GM19467 (cell line): Measurements from ENCODE around the gene ACSF3.
"Not testable (repeated sequence)": the region's sequence is repeated elsewhere in the genome, so short reads cannot be mapped to it uniquely, and the experiment has no call there.

ENCODE experiments used
- ATAC-seq: cut with Tn5 transposase; IDR thresholded peaks from one replicate; pipeline ENCODE4 v1.9.1; 2021; ENCODE audit warnings: mild to moderate bottlenecking, moderate library complexity; ENCODE audit not compliant: unreplicated experiment

The ACSF3 gene

DNA sequence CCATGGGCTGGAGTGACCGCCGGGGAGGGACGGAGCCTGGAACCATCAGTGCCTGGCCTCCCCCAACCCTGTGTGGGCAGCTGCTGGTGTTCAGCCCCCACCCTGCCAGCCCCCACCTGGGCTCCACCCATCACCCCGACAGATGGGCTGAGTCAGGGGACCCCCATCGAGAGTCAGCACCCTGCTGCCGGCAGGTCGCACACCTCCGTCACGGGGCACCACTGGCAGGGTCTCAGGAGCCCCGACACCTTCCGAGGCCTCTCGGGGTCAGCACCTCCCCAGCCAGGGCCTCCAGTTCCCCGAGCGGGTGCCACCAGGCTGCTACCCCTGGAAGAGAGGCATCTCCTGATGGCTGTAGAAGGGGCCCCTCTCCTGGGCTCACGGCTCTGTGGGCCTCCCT, 38.3 kb upstream of the ACSF3 start:
- no peak for ATAC-seq

DNA sequence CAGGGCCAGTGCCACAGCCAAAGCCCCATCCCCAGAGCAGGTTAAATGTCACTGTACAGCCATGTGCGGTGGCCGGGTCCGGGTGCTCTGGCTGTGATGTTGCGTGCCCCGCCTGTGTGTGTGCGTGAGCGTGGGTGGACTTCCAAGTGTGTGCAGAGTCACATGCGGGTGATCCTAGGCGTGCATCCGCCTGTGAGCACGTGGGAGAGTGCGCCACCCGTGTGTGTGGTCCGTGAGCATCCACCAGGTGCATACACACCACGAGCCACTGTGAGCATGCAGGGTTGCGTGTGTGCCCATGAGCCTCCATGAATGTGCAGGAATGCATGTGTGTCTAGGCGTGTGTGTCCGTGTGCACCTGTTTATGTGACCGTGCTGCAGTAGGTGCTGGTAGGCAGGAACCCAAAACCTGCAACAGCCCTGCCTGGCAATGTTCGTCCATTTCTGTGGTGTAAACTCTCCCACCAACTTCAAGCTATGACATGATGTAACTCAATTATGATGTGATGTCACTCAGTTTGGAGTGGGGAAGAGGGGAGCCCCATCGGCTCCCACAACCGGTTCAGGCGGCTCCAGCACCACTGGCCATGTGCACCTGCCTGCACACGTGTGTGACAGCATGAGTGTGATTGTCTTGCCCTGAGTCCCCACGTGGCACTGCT, 37.6 kb upstream of the ACSF3 start:
- no peak for ATAC-seq

DNA sequence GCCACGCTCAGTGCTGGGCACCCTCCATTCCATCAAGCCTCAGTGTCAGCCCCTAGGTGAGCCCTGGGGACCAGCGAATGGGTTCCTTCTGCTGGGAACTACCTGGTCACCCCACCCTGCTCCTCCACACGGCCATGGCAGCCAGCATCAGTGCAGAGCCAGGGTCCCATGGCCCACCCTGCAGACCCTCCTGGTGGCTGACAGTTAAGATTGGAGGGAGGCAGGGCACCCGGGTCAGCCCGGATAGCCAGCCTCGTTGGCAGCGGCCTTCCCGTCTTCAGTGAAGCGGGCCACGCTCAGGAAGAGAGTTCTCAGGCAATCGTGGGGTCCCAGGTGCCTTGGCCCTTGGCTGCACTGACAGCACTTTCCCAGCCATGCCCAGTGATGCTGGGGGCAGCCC, 37.1 kb upstream of the ACSF3 start:
- ATAC-seq, result no peak

DNA sequence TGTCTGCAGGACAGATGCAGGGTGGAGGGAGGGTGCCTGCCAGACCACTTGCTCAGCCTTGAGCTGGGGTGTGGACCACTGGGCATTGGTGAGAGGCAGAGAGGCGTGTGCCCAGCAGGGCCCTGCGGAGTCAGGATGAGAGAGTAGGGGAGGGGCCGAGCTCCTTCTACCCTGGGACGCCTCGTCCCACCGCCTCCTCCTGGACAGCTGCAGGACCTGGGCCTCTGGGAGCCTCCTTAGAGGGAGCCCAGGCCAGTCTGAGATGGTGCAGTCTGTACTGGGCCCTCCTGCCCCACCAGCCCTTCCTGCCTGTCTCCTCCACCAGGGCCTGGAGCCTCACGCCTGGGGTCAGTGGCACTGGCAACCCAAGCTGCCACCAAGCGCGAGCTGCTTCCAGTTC, 35.9 kb upstream of the ACSF3 start:
- ATAC-seq, result no peak

DNA sequence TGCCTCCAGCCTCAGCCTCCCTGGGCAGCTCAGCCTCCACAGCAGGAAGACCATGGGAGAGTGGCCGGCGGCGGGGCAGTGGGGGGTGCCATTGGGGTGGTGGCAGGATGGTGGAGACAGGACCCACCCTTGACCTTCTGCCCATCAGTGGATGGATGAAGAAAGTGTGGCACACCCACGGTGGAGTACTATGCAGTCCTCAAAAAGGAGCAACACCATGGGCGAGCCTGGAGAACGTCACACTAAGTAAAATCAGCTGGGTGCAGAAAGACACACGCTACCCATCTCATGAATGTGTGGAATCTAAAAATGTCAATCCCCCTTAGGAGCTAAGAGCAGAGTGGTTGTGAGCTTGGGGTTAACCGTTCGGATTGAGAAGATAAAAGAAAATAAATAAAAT, 34.8 kb upstream of the ACSF3 start:
- ATAC-seq, result no peak

DNA sequence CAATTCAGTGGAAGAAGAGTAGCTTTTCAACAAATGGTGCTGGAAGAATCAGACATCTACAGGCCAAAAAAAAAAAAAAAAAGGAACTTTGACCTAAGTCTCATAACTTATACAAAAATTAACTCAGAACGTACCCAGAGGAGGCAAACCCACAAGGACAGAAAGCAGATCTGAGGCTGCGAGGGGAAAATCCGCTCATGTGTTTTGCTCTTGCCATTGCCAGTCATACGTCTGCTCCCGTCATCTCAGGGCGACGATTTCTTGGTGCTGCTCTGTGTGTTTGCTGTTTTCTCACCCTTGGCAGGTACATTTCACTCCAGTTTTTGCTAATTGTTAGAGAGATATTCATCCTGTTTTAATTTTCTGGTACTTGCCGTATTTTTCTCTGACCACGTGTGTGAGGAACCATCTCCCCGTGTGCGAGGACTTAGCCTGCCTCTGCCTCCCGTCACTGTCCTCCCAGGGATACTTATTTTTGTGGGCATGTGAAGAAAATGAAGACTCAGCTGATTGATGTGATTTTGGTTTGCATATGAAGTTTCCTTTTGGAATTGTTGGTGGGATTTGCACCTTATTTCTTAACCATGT, 33.4 kb upstream of the ACSF3 start:
- ATAC-seq, result no peak

DNA sequence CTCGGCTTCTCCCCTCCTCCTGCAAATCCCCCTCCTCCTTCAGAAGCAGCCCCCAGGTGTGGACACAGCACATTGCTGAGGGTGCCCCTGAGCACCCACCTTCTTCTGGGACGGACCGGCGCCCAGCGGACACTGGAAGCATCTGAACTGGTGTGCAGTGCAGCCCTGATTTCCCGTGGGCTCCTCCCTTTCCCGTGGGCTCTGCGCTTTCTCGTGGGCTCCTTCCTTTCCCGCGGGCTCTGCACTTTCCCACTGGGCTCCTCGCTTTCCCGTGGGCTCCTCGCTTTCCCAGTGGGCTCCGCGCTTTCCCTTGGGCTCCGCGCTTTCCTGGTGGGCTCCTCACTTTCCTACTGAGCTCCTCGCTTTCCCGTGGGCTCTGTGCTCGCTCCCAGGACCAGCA, 32.6 kb upstream of the ACSF3 start:
- no peak for ATAC-seq

DNA sequence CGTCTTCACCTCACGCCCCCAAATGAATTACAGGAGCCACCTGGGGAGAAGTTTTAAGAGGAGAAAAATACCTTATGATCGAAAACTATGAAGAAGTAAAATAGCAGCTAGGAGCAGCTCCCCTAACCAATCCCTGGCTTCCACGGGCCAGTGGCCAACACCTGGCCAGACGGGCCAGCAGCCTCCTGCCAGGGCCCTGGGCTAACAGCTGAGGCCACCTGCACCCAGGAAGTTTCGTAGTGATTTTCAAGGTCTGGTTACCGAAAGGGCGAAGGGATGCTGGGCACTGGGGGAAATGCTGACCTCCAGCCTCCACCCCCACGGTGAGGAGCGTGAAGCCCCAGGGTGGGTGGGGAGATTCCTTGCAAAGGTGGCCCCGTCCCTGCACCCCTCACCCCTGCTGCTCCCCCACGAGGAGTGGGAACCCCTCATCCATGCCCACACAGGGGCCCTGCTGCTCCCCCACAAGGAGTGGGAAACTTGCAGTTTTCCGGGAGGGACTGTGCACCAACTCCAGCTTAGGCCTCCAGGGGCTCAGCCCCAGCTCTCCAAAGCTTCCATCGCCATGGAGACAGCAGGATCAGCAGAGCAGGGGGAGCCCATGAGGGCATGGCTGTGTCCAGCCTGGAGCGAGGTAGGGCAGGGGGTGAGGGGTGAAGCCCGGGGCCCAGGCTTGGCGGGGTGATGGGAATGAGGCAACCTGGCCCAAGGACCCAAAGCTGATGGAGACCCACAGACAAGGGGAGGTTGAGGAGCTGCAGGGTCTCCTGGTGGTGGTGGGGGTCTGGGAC, 31.9 kb upstream of the ACSF3 start:
- ATAC-seq, result no peak

DNA sequence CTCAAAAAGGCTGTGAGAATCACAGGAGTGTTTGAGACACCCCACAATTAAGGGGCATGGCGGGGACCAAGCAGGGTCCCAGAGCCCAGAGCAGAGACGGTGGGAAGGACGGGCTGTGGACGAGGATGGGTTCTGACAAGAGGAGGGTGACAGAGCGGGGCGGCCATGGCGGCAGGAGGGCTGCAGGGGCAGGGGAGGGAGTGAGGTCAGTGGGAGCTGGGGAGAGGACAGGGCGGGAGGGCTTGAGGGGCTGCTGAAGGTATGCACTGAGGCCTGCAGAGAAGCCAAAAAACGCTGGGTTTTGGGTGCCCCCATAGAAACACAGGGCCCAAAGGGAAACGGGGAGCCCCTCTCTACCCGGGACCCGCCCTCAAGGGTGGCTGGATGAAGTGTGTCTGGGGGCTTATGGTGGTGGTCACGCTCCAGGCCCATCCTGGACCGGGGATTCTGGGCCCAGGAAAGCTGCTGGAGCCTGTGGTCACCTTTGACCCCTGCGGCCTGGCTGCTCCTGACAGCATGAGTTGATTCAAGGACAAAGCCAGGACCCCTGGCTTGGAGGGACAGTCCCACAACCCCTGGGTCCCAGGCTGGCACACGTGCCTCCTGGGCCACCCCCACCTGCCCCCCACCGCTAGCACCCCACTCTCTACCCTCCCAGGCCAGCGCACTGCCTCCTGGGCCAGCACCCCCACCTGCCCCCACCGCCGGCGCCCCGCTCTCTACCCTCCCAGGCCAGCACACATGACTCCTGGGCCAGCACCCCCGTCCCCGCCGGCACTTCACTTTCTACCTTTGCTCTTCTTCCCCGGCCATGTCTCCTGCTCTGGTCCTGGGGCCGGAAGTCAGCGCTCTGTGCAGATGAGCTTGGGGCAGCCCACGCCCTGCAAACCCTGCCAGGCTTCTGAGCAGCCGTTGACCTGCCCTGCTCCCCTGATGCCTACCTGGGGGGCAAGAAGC, 31.0 kb upstream of the ACSF3 start:
- no peak for ATAC-seq

DNA sequence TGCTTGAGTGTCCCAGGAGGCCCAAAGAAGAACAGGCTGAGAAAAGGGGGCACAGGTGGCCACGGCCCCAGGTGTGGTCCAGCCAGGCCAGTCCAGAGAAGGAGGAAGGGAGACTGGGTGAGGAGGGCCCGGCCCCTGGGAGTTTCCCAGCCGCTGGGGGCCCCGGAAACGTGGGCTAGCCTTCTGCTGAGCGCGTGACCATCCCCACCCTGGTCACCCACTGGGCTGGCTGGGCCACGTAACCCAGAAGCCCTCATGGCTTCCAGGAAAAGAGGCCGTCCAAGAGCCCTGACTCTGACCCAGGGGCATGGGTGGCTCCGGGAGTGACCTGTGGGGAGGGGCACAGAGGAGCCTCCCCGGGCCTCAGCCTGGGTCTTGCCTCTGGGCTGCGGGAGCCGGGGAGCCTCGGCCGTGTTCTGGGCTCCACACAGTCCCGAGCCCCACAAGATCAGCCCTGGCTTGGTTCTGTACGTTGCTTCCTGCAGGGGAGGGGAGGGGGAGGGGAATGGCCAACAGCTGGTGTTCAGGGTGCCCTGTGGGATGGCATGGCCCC, 29.8 kb upstream of the ACSF3 start:
- ATAC-seq, result no peak

DNA sequence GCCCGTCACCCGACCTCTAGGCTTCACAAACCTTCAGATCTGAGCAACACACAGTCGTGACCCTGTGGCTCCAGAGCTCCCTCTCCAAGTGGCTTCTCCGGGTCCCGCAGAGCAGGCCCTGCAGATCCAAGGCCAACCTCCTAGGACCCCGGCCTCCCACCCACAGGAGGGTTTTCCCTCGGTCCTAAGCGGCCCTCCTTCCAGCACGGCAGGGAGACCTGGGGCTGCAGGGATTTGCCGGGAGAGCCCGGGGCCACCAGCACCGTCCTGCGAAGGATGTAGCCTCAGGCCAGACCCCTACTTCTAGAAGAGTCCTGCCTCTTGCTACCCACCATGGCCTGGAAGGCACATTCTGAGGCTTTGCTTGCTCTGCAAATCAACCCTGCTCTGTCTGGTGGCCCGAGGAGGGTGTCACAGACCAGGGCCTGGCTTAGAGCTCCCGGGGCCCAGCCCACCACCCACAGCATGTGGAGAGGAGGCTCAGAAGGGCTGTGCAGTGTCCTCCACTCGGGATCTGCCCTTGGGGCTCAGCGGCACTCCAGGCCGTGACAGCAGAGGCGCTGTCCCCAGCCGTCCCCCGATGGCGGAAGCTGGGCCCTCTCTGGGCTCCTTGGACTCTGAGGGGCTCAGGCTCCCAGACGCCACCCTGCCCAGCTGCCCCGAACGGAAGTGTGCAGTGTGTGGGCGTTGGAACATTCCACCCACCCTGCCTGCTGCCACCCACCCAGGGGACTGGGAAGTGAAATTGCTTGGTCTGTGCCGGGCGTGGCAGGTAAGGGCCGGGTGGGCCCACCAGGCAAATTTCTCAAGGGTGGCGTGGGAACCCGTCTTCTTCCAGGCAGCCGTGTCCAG, 28.8 kb upstream of the ACSF3 start:
- no peak for ATAC-seq

DNA sequence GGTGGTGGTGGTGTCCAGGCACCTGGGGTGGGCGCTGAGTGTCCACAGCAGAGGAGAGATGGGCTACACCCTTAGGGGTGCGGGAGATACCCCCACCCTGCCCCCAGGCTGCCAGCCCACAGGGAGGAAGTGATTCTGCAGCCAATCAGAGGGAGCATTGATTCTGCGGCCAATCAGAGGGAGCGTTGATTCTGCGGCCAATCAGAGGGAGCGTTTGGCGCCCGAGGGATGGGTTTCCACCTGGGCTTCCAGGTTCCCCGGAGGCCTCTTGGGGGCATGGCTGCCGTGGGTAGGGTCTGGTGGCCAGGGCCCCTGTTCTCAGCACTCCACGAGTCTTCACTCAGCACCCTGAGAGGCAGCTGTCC, 28.2 kb upstream of the ACSF3 start:
- no peak for ATAC-seq

DNA sequence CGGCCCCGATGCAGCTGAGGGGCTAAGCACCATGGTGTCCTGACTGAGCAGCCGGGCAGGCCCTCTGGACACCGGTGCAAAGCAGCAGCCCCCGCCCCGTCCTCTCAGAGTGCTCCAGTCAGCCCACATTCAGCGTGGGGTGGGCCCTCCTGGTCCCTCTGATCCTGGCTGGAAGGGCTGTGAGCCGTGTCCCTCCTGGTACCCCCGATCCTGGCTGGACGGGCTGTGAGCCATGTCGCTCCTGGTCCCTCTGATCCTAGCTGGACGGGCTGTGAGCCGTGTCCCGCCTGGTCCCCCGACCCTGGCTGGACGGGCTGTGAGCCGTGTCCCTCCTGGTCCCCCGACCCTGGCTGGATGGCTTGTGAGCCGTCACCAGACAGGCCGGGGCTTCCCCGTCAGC, 26.9 kb upstream of the ACSF3 start:
- ATAC-seq, result no peak

DNA sequence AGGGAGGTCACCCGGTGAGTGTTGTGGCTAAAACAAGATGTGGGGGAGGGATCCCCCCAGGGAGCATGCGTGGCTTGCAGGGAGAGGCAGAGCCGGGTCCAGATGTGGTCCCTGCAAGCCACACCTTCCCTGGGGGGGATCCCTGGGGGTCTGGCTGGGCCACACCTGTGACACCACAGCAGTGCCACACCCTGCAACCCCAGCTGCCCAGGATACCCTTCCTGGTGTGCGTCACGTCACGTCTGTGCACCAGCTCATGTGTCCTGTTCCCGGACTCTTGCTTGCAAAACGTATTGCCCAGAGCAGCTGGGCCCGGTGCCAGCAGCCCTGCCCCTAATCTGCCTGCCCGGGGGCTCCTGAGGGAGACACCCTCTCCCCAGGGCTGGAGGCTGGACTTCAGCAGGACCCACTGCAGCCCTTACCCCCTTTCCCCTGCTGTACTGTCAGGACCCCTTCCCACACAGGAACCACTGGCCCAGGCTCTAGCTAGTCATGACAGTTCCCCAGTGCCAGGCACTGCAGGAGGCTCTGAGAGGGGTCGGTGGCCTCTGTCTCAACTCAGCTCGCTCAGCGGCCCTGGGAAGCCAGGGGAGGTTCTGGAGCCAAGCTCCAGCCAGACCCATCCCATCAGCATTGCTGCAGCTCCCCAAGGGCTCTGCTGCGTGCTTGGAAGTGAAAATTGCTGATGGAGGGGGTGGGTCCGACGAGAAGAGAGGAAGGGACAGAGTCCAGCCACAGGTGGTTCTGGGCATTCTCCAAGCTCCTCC, 25.8 kb upstream of the ACSF3 start:
- no peak for ATAC-seq

DNA sequence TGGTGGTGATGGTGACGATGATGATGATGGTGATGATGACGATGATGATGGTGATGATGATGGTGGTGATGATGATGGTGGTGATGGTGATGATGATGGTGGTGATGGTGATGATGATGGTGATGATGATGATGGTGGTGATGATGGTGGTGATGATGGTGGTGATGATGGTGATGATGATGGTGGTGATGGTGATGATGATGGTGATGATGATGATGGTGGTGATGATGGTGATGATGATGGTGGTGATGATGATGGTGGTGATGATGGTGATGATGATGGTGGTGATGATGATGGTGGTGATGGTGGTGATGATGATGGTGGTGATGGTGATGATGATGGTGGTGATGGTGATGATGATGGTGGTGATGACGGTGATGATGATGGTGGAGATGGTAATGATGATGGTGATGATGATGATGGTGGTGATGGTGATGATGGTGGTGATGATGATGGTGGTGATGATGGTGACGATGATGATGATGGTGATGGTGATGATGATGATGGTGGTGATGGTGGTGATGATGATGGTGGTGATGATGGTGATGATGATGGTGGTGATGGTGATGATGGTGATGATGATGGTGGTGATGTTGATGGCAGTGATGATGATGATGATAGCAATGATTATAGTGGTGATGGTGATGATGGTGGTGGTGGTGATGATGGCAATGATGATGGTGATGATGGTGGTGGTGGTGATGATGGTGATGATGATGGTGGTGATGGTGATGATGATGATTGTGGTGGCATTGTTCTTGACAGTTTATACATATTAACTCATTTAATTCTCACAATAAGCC, 24.6 kb upstream of the ACSF3 start:
- ATAC-seq, result not testable (repeated sequence)

DNA sequence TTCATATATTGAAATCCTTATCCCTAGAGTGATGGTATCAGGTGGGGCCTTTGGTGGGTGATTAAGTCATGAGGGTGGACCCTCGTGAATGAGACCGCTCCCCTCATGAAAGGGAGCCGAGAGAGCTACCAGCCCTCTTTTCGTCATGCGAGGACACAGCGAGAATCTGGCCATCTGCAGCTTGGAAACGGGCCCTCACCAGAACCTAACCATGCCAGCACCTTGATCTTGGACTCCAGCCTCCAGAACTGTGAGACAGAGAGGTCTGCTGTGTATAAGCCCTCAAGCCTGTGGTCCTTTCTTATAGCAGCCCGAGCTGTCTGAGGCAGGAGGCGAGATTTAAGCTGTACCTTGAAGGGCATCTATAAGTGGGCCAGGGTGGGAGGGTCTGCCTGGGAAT, 23.7 kb upstream of the ACSF3 start:
- no peak for ATAC-seq

DNA sequence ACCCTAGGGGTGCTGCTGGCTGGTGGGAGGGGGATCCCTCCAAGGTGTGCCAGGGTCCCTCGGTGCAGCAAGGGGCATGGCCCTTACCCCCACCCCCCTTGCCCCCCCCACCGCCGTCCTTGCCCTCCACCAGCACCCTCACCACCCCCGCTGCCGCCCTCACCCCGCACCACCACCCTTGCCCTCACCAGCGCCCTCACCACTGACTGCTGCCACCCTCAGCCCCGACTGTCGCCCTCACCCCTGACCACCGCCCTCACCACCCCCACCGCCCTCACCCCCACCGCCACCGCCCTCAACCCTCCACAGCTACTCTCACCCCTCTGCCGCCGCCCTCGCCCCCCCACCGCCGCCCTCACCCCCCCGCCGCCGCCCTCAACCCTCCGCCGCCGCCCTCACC, 23.1 kb upstream of the ACSF3 start:
- no peak for ATAC-seq

DNA sequence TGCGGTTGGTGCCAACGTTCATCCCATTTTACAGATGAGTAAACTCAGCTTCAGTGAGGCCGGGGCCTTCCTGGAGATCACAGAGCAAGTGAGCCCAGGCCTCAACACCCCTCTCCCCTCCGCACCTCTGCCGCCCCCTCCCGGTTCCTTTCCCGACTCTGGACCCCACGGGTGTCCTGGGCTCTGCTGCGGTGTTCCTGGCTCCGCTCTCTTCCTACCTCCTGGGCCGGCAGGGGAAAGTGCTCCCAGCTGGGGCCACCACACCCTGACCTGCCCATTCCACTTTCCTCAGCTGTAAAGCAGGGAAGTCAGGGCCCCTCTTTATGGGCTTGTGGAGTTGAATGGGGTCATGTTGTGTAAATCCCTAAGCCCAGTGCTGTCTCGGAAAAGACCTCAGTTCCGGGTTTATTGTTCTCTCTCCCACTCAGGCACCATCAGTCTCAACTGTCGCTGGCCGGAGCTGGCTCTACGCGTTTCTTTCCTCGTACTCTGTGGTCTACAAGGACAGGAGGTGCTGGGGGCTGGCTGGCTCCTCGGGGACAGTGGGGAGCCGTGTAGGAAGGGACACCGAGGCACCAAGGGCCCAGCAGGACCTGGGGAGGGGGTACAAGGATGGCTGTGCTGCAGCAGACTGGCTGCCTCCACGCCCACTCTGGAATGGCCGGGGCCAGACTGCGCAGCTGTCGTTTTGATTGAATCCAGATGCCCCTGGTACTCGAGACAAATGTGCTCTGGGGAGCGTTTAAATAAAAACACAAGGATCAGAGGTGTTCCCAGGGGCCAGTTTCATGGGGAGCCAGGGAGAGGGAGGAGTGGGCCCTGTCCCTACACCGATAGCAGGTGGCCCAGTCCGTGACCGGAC, 21.7 kb upstream of the ACSF3 start:
- ATAC-seq, result no peak
